ENCODE data around the gene FAM174B. TPM values are rescaled to one million over a fixed set of nuclear protein-coding genes. Genes with fewer than 3 reads are reported as not detected.

The FAM174B gene
- total and polyA plus RNA-seq, 8 donors: 40.8 to 66.3 (median 48.7) TPM

GRCh38 chr15:92601592-92602266 is 53.8 kb downstream of the FAM174B start:
- DNase-seq (peak in 1 of 4 donors; percentile 29), ATAC-seq (no peak)
- no peak overlapping the region for H3K4me3 ChIP-seq
- peak overlapping the region in 1 of 2 donors; percentile 30 for H3K27ac ChIP-seq
- no peaks in the 10 kb centered on the region for H3K9me3 ChIP-seq
- H3K36me3 ChIP-seq: no peaks in the 10 kb centered on the region
- H3K4me1 ChIP-seq: peaks cover 0 to 7% of the 10 kb centered on the region in 2 donors
- intact Hi-C loops (cut with DNase I): no loop called here
- no peak for TF ChIP-seq CTCF (IDR thresholded peaks at IDR 0.05)
- no peaks in the 10 kb centered on the region for H3K27me3 ChIP-seq

- Histone ChIP-seq H3K4me1 (peaks cover 0 to 7% of the 10 kb centered on the region in 2 donors), H3K27ac (no peak overlapping the region), H3K9me3 (no peaks in the 10 kb centered on the region), H3K27me3 (no peaks in the 10 kb centered on the region), H3K4me3 (no peak overlapping the region), H3K36me3 (no peaks in the 10 kb centered on the region)
- intact Hi-C loops (cut with DNase I): no loop called here
- ATAC-seq: no peak
- DNase-seq: no peak
- no peak for TF ChIP-seq CTCF (IDR thresholded peaks at IDR 0.05)
Measured at GRCh38 chr15:92600856-92601255, 54.7 kb downstream of the FAM174B start.

GRCh38 chr15:92599394-92599970 is 56.1 kb downstream of the FAM174B start:
- Histone ChIP-seq H3K9me3 (no peaks in the 10 kb centered on the region), H3K27me3 (no peaks in the 10 kb centered on the region), H3K27ac (no peak overlapping the region), H3K4me3 (no peak overlapping the region), H3K4me1 (peaks cover 0 to 7% of the 10 kb centered on the region in 2 donors), H3K36me3 (no peaks in the 10 kb centered on the region)
- intact Hi-C loops (cut with DNase I): no loop called here
- no peak for TF ChIP-seq CTCF (IDR thresholded peaks at IDR 0.05)
- ATAC-seq (no peak), DNase-seq (no peak)

GRCh38 chr15:92597548-92597947 is 58.0 kb downstream of the FAM174B start:
- H3K4me3 ChIP-seq: no peak overlapping the region
- H3K36me3 ChIP-seq: no peaks in the 10 kb centered on the region
- H3K27ac ChIP-seq: peak overlapping the region; percentile 22 to 45
- peaks cover 0 to 3% of the 10 kb centered on the region in 2 donors for H3K4me1 ChIP-seq
- H3K27me3 ChIP-seq: no peaks in the 10 kb centered on the region
- no peak for TF ChIP-seq CTCF (IDR thresholded peaks at IDR 0.05)
- intact Hi-C loops (cut with DNase I): no loop called here
- no peak for DNase-seq
- peak; percentile 74 for ATAC-seq
- H3K9me3 ChIP-seq: no peaks in the 10 kb centered on the region

- intact Hi-C loops (cut with DNase I): no loop called here
- peak overlapping the region in 1 of 2 donors; percentile 45 for H3K27ac ChIP-seq
- peaks cover 0 to 2% of the 10 kb centered on the region in 2 donors for H3K4me1 ChIP-seq
- no peak overlapping the region for H3K4me3 ChIP-seq
- H3K36me3 ChIP-seq: no peaks in the 10 kb centered on the region
- H3K27me3 ChIP-seq: no peaks in the 10 kb centered on the region
- H3K9me3 ChIP-seq: no peaks in the 10 kb centered on the region
- no peak for TF ChIP-seq CTCF (IDR thresholded peaks at IDR 0.05)
- ATAC-seq: peak; percentile 35
- DNase-seq: no peak
Measured at GRCh38 chr15:92596623-92597022, 59.0 kb downstream of the FAM174B start.

All from left lung (tissue), 10 donors.